Esophagus muscularis mucosa (tissue), 3 donors: ENCODE measurements around the gene TACR2.

Experiments used
- CTCF ChIP-seq, 3 experiments: fragments of 200-600 bp in 2 of 3; fragments of 450-650 bp in 1 of 3; sonication (generic) in 2 of 3; IDR thresholded peaks; one replicate each; pipeline ENCODE4 v1.5.1; 2017 to 2019; ENCODE audit warnings: antibody characterized with exemption in 3 of 3, mild to moderate bottlenecking in 2 of 3, moderate library complexity in 1 of 3
- POLR2A ChIP-seq: fragments of 450-650 bp; IDR thresholded peaks from one replicate; pipeline ENCODE4 v1.6.1; 2017; ENCODE audit warnings: antibody characterized with exemption, moderate library complexity, mild to moderate bottlenecking, low read depth
- POLR2AphosphoS5 ChIP-seq, 2 donors: sonication (generic); formaldehyde crosslinking; IDR thresholded peaks; one replicate each; pipeline ENCODE4 v1.6.1; 2017; ENCODE audit warnings: antibody characterized with exemption in 2 of 2

GRCh38 chr10:69404786-69405185, 11.9 kb downstream of the TACR2 start:
- TF ChIP-seq POLR2A (no peak), CTCF (IDR thresholded peaks at IDR 0.05) (no peak), POLR2AphosphoS5 (IDR thresholded peaks at IDR 0.05) (no peak)
